C4-2B (cell line): ENCODE data around the gene GNAL.

Source experiments
- H3K27ac ChIP-seq: fragments of 450-650 bp; 2 replicates; pipeline ENCODE4 v1.5.1; 2017
- ZFX ChIP-seq: fragments of 450-650 bp; IDR thresholded peaks from 2 replicates; pipeline ENCODE4 v1.6.1; 2017
- TF ChIP-seq, protein P1 (sequence below): fragments of 450-650 bp; conservative IDR thresholded peaks from 2 replicates; pipeline ENCODE4 v1.5.1; 2017; ENCODE audit warnings: mild to moderate bottlenecking

Gene GNAL

DNA sequence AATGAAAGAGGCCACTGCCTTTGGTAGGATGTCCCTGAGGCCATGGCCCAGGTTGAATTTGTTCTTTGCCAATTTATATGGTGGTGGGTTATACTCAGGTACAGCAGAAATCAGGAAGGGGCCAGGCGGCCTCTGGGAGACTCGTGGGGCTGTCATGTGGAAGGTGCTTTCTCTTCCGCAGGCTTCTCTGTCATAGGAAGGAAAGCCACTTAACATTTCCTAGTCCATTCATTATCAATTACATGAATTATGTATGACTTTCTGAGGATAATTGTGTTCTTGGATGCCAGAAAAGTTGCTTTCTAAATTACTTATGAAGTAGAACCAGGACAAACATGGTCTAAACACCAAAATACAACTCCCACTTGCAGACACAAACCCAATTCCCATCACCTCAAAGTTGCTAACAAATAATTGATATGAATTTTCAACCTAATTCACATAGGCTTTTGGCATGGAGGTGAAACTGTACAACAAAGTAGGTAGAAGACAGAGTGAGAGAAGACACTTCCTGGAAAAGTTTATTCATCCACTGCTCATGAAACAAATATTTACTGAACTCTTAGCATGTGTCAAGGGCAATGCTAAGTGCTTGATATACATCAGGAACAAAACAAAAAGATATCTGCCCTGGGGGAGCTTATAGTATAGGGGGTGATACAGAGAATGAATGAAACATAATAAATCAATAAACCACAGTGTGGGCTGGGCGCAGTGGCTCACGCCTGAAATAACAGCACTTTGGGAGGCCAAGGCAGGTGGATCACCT, 111.7 kb downstream of the GNAL start:
- H3K27ac ChIP-seq = no peak overlapping the region
- TF ChIP-seq, protein P1, sequence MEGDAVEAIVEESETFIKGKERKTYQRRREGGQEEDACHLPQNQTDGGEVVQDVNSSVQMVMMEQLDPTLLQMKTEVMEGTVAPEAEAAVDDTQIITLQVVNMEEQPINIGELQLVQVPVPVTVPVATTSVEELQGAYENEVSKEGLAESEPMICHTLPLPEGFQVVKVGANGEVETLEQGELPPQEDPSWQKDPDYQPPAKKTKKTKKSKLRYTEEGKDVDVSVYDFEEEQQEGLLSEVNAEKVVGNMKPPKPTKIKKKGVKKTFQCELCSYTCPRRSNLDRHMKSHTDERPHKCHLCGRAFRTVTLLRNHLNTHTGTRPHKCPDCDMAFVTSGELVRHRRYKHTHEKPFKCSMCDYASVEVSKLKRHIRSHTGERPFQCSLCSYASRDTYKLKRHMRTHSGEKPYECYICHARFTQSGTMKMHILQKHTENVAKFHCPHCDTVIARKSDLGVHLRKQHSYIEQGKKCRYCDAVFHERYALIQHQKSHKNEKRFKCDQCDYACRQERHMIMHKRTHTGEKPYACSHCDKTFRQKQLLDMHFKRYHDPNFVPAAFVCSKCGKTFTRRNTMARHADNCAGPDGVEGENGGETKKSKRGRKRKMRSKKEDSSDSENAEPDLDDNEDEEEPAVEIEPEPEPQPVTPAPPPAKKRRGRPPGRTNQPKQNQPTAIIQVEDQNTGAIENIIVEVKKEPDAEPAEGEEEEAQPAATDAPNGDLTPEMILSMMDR = no peak
- TF ChIP-seq ZFX = no peak

DNA sequence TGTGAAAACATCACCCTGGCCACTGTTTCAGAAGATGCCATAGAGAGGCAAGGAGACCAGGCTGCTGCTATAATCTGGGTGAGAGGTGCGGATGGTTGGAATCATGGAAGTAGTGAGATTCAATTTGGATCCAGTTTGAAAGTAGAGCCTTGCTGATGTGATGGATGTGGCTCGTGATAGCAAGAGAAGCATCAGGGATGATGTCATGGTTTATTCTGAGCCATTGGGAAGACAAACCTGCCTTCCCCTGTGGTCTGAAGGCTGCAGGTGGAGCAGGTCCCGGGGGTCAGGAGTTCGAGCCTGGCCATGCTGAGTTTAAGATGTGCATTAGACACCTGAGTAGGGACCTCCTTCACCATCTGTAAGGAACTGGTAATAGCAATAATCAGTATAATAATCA, 112.5 kb downstream of the GNAL start:
- no peak overlapping the region for H3K27ac ChIP-seq
- TF ChIP-seq ZFX = no peak
- TF ChIP-seq, protein P1 = no peak

DNA sequence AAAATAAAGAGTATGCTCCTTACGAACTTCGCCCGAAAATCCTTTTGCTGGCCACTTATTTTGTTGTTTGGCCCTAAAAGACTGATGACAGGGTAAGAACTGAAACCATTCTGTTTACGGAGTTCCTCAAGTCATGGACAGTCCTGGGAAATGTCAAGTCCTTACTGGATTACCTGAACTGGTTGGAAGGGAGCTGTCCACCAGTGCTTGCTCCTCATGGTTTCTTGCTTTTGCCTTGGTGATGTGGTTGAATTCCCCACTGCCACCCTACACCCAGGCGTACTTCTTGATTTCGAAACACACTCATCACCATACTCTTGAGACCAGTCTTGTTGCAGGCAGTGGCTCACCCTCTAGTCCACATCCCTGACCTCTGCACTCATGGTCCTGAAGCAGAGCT, 113.1 kb downstream of the GNAL start:
- TF ChIP-seq, protein P1 = no peak
- no peak for TF ChIP-seq ZFX

DNA sequence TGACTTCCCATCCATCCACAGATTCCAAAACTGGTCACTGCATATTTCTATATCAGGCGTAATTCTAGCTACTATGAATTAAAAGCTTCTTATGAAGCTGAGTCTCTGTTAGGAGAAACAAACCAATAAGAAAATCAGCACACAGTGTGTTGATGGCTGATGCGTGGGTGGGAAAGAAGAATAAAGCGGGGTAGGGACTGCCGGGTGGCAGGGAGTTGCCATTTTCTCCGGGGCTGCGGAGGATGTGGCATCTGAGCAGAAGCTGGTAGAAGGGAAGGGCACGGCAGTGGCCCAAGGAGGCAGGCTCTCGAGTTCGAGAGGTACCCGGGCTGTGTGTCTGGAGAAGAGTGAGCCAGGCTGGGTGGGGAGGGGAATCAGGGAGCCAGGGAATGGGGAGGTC, 113.5 kb downstream of the GNAL start:
- TF ChIP-seq, protein P1 = no peak
- TF ChIP-seq ZFX = no peak
- H3K27ac ChIP-seq = no peak overlapping the region

More for the DNA sequence above, 113.1 kb downstream of the GNAL start:
- H3K27ac ChIP-seq = no peak overlapping the region

DNA sequence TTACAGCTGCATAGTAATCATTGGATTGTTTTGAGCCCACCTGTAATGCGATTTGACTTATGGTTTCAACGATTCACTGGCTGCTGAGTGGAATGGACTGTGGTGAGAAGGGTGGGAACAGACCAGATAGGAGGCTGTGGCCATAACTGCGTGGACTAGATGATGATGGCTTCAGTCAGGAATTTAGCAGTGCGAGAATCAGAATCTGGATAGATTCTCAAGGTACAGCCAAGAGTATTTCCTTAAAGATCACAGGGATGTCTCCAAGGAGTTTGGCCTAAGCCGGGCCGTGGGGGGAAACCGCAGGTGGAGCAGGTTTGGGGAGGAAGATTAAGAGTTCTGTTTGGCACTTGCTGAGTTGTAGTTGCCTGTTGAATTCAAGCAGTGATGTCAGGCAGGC, 118.2 kb downstream of the GNAL start:
- no peak overlapping the region for H3K27ac ChIP-seq
- TF ChIP-seq, protein P1 = no peak
- TF ChIP-seq ZFX = no peak

DNA sequence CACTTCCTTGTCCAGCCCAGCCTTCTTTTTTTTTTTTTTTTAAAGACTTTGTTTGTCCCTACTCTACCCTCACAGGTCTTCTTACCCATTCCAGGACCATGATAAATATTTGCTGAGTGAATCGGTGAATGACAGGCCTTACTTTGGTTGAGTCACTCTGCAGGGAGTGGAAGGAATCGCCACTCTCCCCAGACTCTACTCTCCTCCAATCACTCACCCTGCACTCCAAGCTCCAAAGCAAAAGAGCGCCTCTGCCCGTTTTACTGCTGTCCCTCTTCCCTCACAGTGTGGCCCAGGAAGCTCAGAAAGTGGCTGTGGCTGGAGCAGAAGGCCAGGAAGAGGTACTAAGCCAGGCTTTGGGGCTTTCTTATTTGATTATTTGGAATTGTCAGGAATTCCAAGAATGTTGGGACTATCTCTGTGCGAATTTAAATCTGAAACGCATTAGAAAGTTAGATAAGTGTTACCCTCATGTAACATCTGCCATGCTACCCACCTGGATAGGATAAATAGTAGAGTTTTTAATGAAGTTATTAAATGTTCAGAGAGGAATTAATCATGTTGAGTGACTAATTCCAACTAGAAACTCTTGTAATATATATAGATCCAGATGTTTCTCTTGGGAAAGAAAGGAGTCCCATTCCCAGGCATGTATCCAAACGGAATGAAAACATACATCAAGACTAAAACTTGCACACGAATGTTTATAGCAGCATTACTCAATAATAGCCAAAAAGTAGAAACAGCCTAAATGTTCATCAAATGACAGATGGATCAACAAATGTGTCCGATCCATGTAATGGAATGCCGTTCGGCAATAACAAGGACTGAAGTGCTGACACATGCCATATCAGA, 119.2 kb downstream of the GNAL start:
- TF ChIP-seq ZFX = no peak
- TF ChIP-seq, protein P1 = no peak
- H3K27ac ChIP-seq = no peak overlapping the region

DNA sequence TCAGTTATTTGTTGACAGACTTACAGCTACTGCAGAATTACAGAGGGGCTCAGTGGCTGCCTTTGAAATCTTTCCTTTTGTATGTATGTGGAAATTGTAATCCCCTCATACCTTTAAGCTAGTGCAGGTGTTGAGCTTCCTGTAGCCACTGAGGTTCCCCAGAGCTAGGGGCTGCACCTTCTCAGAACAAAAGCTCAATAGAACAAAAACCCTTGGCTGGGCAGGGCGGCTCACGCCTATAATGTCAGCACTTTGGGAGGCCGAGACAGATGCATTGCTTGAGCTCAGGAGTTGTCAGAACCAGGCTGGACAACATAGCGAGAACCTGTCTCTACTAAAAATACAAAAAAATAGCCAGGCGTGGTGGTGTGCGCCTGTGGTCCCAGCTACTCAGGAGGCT, 120.8 kb downstream of the GNAL start:
- TF ChIP-seq ZFX = no peak
- TF ChIP-seq, protein P1 = no peak
- H3K27ac ChIP-seq = no peak overlapping the region
